SK-N-MC (cell line): ENCODE data around the gene FGF12.

Experiments
- EZH2 ChIP-seq: fragments of 200-600 bp; sonication (generic); IDR thresholded peaks from one replicate; pipeline ENCODE4 v1.6.1; 2017; ENCODE audit warnings: antibody characterized with exemption
- FOXP2 ChIP-seq: optimal IDR thresholded peaks from 2 replicates; pipeline ENCODE3; 2011; ENCODE audit warnings: mild to moderate bottlenecking, moderate library complexity; ENCODE audit not compliant: insufficient read depth; ENCODE audit errors: extremely low read length, control extremely low read depth
- POLR2AphosphoS5 ChIP-seq: IDR thresholded peaks from 2 replicates; pipeline ENCODE4 v1.6.1; 2012; ENCODE audit warnings: mild to moderate bottlenecking, low read depth, low read length, borderline replicate concordance

DNA sequence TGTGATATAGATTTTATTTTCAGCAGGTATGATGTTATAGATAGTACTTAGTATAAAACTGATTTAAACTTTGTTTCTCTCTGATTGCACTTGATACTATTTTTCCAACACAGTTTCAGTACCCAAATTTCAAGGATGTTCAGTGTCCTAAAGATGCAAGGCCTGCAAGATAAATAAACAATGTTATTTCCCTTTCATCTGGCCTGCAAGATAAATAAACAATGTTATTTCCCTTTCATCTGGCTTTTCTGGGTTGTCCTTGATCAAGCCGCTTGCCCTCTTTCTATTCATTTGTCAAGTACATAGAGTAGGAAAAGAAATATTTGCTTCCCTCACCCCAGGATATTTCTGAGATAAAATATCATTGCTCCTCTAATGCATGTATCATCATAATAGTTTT is 571.0 kb downstream of the FGF12 start:
- TF ChIP-seq POLR2AphosphoS5: no peak
- no peak for TF ChIP-seq EZH2
- TF ChIP-seq FOXP2: no peak
